DMS114 treated with DMSO at 0.1 percent for 48 hours (cell line): Measurements from ENCODE around the gene F12.
"Not testable (repeated sequence)": the region's sequence is repeated elsewhere in the genome, so short reads cannot be mapped to it uniquely, and the experiment has no call there.

Experiments used
- DNase-seq: peaks from one replicate; lab custom pipeline; 2025; ENCODE audit not compliant: unreplicated experiment; lab: John Stamatoyannopoulos, UW

The F12 gene

GRCh38 chr5:177370488-177371119 lies 38.8 kb downstream of the F12 start:
- DNase-seq, result peak; percentile 65

- no peak for DNase-seq
Measured at GRCh38 chr5:177369645-177370440, 39.5 kb downstream of the F12 start.

GRCh38 chr5:177368869-177369644 lies 40.3 kb downstream of the F12 start:
- peak; percentile 18 for DNase-seq

GRCh38 chr5:177367981-177368868 lies 41.1 kb downstream of the F12 start:
- DNase-seq, result no peak

- DNase-seq, result no peak
Measured at GRCh38 chr5:177367323-177367848, 42.0 kb downstream of the F12 start.

GRCh38 chr5:177366528-177367322 lies 42.6 kb downstream of the F12 start:
- DNase-seq, result no peak

GRCh38 chr5:177365845-177366527 lies 43.4 kb downstream of the F12 start:
- DNase-seq, result no peak

- no peak for DNase-seq
Measured at GRCh38 chr5:177364159-177364962, 45.0 kb downstream of the F12 start.

- no peak for DNase-seq
Measured at GRCh38 chr5:177363565-177363964, 45.8 kb downstream of the F12 start.

- peak; percentile 43 for DNase-seq
Measured at GRCh38 chr5:177362610-177363507, 46.5 kb downstream of the F12 start.

- DNase-seq, result no peak
Measured at GRCh38 chr5:177362292-177362609, 47.1 kb downstream of the F12 start.

GRCh38 chr5:177361418-177362291 lies 47.7 kb downstream of the F12 start:
- DNase-seq, result no peak

GRCh38 chr5:177360740-177361139 lies 48.6 kb downstream of the F12 start:
- DNase-seq, result not testable (repeated sequence)

- no peak for DNase-seq
Measured at GRCh38 chr5:177359860-177360259, 49.5 kb downstream of the F12 start.

- DNase-seq, result no peak
Measured at GRCh38 chr5:177359451-177359851, 49.9 kb downstream of the F12 start.

- DNase-seq, result no peak
Measured at GRCh38 chr5:177358370-177358819, 51.0 kb downstream of the F12 start.
